ENCODE results near the gene BTNL3. TPM values are rescaled to one million over a fixed set of nuclear protein-coding genes. Genes with fewer than 3 reads are reported as not detected.
A peak's percentile ranks its signal among the peaks of the same experiment; 100 is the strongest.

The BTNL3 gene
- total RNA-seq (not detected), polyA plus RNA-seq (not detected), total RNA-seq (0 reads per million in 6 experiments)

DNA sequence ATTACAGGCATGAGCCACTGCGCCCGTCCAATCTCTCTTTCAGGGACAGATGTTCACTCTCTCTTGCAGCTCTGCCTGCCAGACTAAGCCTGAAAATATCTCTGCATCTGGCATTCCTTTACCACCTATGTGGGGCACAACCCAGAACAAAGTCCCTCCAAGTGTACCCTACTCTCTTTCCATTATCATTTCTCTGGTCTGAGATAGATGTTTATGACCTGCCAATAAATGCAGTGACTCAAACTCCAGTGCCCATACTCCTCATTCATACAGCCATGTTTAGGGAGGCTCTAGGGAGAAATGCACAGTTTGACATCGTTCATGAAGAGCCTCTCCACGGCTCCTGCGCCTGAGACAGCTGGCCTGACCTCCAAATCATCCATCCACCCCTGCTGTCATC lies at the start of gene BTNL3:
BTNL3 (plus strand) TSS at position 255 of the 400 bp plus-strand sequence. CDS start 183 bp downstream, outside the sequence.
- no peaks in the 10 kb centered on the region for H3K36me3 Mint-ChIP-seq
- peak within 1 kb of the TSS in 1 of 10 donors; percentile 62 for H3K27ac Mint-ChIP-seq
- DNase-seq (no peak), ATAC-seq (no peak)
- H3K4me1 Mint-ChIP-seq = no peaks in the 10 kb centered on the region
- POLR2A ChIA-PET = no interaction called here
- H3K27me3 Mint-ChIP-seq = peaks cover 0 to 24% (median 14%) of the 10 kb centered on the region in 5 donors
- peaks cover 0 to 1% (median 0%) of the 10 kb centered on the region in 9 donors for H3K9me3 Mint-ChIP-seq
- no peak within 1 kb of the TSS for H3K4me3 Mint-ChIP-seq

DNA sequence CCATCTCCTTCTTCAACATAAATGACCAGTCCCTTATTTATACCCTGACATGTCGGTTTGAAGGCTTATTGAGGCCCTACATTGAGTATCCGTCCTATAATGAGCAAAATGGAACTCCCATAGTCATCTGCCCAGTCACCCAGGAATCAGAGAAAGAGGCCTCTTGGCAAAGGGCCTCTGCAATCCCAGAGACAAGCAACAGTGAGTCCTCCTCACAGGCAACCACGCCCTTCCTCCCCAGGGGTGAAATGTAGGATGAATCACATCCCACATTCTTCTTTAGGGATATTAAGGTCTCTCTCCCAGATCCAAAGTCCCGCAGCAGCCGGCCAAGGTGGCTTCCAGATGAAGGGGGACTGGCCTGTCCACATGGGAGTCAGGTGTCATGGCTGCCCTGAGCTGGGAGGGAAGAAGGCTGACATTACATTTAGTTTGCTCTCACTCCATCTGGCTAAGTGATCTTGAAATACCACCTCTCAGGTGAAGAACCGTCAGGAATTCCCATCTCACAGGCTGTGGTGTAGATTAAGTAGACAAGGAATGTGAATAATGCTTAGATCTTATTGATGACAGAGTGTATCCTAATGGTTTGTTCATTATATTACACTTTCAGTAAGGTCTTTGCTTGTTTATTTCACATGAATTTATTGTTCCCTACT lies 38.2 kb upstream of the BTNL3 start:
- no peaks in the 10 kb centered on the region for H3K36me3 Mint-ChIP-seq
- peaks cover 0 to 4% (median 0%) of the 10 kb centered on the region in 4 donors for H3K4me1 Mint-ChIP-seq
- H3K27ac Mint-ChIP-seq = no peak overlapping the region
- no peak overlapping the region for H3K4me3 Mint-ChIP-seq
- no peaks in the 10 kb centered on the region for H3K9me3 Mint-ChIP-seq
- ATAC-seq = no peak
- H3K27me3 Mint-ChIP-seq = peaks cover 0 to 7% (median 1%) of the 10 kb centered on the region in 5 donors
- DNase-seq = no peak
- POLR2A ChIA-PET = no interaction called here

GRCh38 chr5:180959661-180960060 lies 29.0 kb upstream of the BTNL3 start:
- no peak for DNase-seq
- POLR2A ChIA-PET = no interaction called here
- Mint-ChIP-seq H3K27me3 (peaks cover 0 to 2% (median 0%) of the 10 kb centered on the region in 5 donors), H3K4me1 (peaks cover 3 to 14% (median 13%) of the 10 kb centered on the region in 4 donors), H3K27ac (peak overlapping the region in 3 of 10 donors; percentile 5 to 58 (median 20)), H3K9me3 (no peaks in the 10 kb centered on the region), H3K36me3 (no peaks in the 10 kb centered on the region), H3K4me3 (peak overlapping the region in 3 of 10 donors; percentile 12 to 36 (median 23))
- ATAC-seq = no peak

DNA sequence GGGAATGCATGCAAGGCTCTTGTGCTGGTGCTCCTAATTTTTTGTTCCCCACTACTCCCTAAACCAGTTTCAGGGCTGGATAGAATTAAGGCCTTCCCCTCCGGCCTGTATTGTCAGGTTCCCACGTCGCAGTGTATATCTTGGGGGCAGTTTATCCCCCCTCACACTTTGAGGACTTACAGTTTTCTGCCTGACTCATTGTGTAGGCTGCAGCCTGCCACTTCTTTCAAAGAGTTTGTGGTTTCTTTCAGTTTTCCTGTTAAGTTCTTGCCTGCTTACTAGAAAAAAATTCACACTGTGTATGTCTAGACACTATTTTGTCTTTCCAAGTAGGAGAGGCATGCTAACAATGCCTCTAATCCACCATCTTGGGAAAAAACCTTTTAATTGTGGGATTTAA lies 28.4 kb upstream of the BTNL3 start:
- Mint-ChIP-seq H3K27me3 (peaks cover 0 to 3% (median 0%) of the 10 kb centered on the region in 5 donors), H3K27ac (peak overlapping the region in 5 of 10 donors; percentile 0 to 77 (median 41)), H3K4me1 (peaks cover 2 to 14% (median 13%) of the 10 kb centered on the region in 4 donors), H3K9me3 (no peaks in the 10 kb centered on the region), H3K36me3 (no peaks in the 10 kb centered on the region), H3K4me3 (peak overlapping the region in 4 of 10 donors; percentile 12 to 67 (median 24))
- POLR2A ChIA-PET = no interaction called here
- peak in 2 of 10 donors; percentile 17 to 20 for DNase-seq
- ATAC-seq = peak; percentile 29 to 67

DNA sequence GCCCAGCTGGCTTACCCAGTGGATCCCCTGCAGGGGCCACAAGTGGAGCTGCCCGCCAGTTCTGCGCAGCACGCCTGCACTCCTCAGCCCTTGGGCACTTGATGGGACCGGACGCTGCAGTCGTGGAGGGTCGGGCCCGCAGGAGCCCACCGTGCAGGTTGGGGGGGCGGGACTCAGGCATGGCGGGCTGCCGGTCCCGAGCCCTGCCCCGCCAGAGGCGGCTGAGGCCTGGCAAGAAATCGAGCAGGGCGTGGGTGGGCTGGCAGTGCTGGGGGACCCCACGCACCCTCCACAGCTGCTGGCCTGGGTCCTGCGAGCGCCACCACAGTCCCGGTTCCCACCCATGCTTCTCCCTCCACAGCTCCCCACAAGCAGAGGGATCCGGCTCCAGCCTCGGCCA lies 19.2 kb upstream of the BTNL3 start:
- DNase-seq (no peak), ATAC-seq (no peak)
- H3K36me3 Mint-ChIP-seq = no peaks in the 10 kb centered on the region
- H3K9me3 Mint-ChIP-seq = peaks cover 0 to 4% (median 0%) of the 10 kb centered on the region in 9 donors
- H3K27me3 Mint-ChIP-seq = peaks cover 0 to 5% (median 0%) of the 10 kb centered on the region in 5 donors
- no peaks in the 10 kb centered on the region for H3K4me1 Mint-ChIP-seq
- POLR2A ChIA-PET = no interaction called here
- no peak overlapping the region for H3K4me3 Mint-ChIP-seq
- no peak overlapping the region for H3K27ac Mint-ChIP-seq

- Mint-ChIP-seq H3K4me3 (no peak overlapping the region), H3K4me1 (peaks cover 0 to 6% (median 2%) of the 10 kb centered on the region in 4 donors), H3K36me3 (no peaks in the 10 kb centered on the region), H3K27ac (no peak overlapping the region), H3K27me3 (peaks cover 0 to 3% (median 0%) of the 10 kb centered on the region in 5 donors), H3K9me3 (peaks cover 0 to 4% (median 0%) of the 10 kb centered on the region in 9 donors)
- ATAC-seq = no peak
- POLR2A ChIA-PET = no interaction called here
- no peak for DNase-seq
Observed at GRCh38 chr5:180970336-180970735, 18.3 kb upstream of the BTNL3 start.

DNA sequence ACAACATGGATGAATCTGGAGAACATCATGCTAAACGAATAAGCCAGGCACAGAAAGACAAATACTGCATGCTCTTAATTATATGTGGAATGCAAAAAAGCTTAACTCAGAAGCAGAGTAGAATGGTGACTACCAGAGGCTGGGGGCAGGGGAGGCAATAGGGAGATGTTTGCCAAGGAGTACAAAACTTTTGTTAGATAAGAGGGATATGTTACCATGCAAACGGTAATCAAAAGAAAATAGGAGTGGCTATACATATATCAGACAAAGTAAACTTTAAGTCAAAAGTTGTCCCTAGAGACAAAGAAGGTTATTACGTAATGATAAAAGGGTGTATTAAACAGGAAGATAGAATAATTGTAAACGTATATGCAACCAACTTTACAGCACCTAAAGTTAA lies 17.8 kb upstream of the BTNL3 start:
- Mint-ChIP-seq H3K4me1 (peaks cover 3 to 11% (median 7%) of the 10 kb centered on the region in 4 donors), H3K27ac (no peak overlapping the region), H3K27me3 (peaks cover 0 to 2% (median 0%) of the 10 kb centered on the region in 5 donors), H3K9me3 (peaks cover 0 to 4% (median 0%) of the 10 kb centered on the region in 9 donors), H3K4me3 (no peak overlapping the region), H3K36me3 (no peaks in the 10 kb centered on the region)
- DNase-seq (no peak), ATAC-seq (no peak)
- POLR2A ChIA-PET = no interaction called here

DNA sequence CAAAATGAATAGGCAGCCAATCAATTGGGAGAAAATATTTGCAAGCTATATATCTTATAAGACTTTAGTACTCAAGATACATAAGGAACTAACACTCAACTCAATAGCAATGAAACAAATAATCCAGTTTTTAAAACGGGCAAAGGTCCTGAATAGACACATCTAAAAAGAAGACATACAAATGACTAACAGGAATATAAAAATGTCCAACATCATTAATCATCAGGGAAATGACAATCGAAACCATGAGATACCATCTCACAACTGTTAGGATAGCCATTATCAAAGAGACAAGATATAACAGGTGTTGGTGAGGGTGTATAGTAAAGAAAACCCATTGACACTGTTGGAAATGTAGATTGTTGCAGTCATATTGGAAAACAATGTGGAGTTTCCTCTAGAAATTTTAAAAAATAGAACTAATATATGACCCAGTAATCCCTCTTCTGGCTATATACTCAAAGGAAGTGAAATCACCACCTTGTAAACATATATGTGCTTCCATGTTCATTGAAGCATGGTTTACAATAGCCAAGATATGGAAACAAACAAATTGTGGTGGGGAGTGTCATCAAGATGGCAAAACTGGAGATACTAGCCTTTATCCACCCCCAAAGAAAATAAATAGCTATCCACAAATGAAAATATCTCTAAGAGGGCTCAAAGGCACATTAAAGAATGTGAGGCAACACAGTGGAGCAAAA lies 13.9 kb upstream of the BTNL3 start:
- POLR2A ChIA-PET = no interaction called here
- ATAC-seq (no peak), DNase-seq (no peak)
- Mint-ChIP-seq H3K36me3 (no peaks in the 10 kb centered on the region), H3K27ac (no peak overlapping the region), H3K9me3 (peaks cover 0 to 4% (median 0%) of the 10 kb centered on the region in 9 donors), H3K27me3 (no peaks in the 10 kb centered on the region), H3K4me3 (no peak overlapping the region), H3K4me1 (peaks cover 5 to 24% (median 15%) of the 10 kb centered on the region in 4 donors)

DNA sequence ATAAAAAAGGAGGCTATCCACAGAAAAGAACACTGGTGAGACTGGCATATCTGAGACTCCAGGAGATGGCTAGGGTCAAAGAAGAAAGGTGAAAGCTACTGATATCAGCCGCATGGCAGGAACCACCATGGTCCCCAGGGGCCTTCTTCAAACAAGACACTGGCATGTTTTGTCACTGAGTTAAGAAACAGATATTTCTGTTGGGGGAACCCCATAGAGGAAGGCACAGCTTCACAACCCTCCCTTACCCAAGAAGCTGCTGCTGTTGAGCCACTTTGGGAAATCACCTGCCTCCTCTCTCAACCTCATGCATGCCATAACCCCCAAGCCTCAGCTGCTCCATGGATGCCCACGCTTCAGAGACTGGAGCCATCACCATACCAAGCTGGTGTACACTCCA lies 13.3 kb upstream of the BTNL3 start:
- H3K4me3 Mint-ChIP-seq = no peak overlapping the region
- DNase-seq (no peak), ATAC-seq (peak; percentile 39 to 43)
- H3K9me3 Mint-ChIP-seq = peaks cover 0 to 4% (median 0%) of the 10 kb centered on the region in 9 donors
- H3K27ac Mint-ChIP-seq = peak overlapping the region in 3 of 10 donors; percentile 38 to 60 (median 44)
- H3K4me1 Mint-ChIP-seq = peaks cover 5 to 24% (median 15%) of the 10 kb centered on the region in 4 donors
- H3K27me3 Mint-ChIP-seq = no peaks in the 10 kb centered on the region
- H3K36me3 Mint-ChIP-seq = no peaks in the 10 kb centered on the region
- POLR2A ChIA-PET = no interaction called here

DNA sequence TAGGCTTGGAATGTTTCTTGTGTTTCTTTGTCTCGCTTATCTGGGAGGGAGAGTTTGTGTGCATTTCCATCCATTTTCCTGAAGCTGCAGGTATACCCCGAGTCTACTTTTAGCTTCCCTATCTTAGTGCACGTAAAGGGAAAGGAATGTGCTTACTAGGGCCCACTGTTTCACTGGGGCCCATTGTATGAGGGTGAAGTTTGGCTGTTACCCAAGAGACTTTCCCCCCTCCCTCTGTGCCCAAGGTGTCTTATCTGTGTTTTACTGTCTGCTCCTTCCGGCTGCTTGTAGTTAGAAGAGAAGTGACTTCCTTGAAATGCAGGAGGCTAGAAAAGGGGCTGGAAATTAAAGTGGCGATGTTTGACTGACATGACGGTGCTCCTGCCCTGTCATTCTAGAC lies 12.1 kb upstream of the BTNL3 start:
- POLR2A ChIA-PET = no interaction called here
- H3K36me3 Mint-ChIP-seq = no peaks in the 10 kb centered on the region
- DNase-seq (peak in 4 of 10 donors; percentile 1 to 25 (median 11)), ATAC-seq (no peak)
- H3K4me3 Mint-ChIP-seq = peak overlapping the region in 8 of 10 donors; percentile 26 to 67 (median 44)
- peak overlapping the region; percentile 8 to 90 (median 66) for H3K27ac Mint-ChIP-seq
- H3K4me1 Mint-ChIP-seq = peaks cover 5 to 24% (median 15%) of the 10 kb centered on the region in 4 donors
- peaks cover 0 to 4% (median 0%) of the 10 kb centered on the region in 9 donors for H3K9me3 Mint-ChIP-seq
- peaks cover 0 to 10% (median 3%) of the 10 kb centered on the region in 5 donors for H3K27me3 Mint-ChIP-seq

- Mint-ChIP-seq H3K27me3 (peaks cover 0 to 18% (median 3%) of the 10 kb centered on the region in 5 donors), H3K36me3 (no peaks in the 10 kb centered on the region), H3K4me3 (no peak overlapping the region), H3K9me3 (peaks cover 0 to 4% (median 0%) of the 10 kb centered on the region in 9 donors), H3K27ac (no peak overlapping the region), H3K4me1 (peaks cover 5 to 24% (median 15%) of the 10 kb centered on the region in 4 donors)
- no peak for DNase-seq
- ATAC-seq = no peak
- POLR2A ChIA-PET = no interaction called here
Observed at GRCh38 chr5:180977852-180978251, 10.8 kb upstream of the BTNL3 start.

GRCh38 chr5:180982008-180982741 lies 6.5 kb upstream of the BTNL3 start:
- POLR2A ChIA-PET = no interaction called here
- Mint-ChIP-seq H3K36me3 (no peaks in the 10 kb centered on the region), H3K4me1 (peaks cover 0 to under 1% (median 0%) of the 10 kb centered on the region in 4 donors), H3K27me3 (peaks cover 0 to 25% (median 3%) of the 10 kb centered on the region in 5 donors), H3K4me3 (no peak overlapping the region), H3K9me3 (no peaks in the 10 kb centered on the region), H3K27ac (no peak overlapping the region)
- no peak for ATAC-seq
- no peak for DNase-seq

Measured in naive thymus-derived CD8-positive, alpha-beta T cell (primary cell).